Measurements from ENCODE around the gene CD300E.

The CD300E gene

DNA sequence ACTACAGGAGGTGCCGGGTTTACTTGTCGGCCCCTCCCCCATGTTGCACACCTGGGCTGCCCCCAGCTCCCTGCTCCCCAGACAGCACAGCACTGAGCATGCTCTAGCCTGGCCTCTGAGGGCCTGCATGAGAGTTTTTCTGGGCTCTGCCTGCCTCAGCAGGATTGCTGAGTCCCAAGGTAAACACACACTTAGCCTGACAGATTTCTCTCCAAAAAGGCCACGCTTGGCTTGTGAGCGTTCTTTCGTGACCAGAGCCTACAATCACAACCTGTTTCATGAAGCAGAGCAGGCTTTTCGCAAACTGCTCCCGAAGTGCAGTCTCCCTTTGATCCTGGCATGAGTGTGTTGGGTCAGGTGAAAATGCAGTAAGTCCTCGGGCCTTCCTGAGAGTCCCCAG lies 9.8 kb upstream of the CD300E start:
- no peak for TF ChIP-seq TOX (CRISPR knock-in tag; IDR thresholded peaks at IDR 0.05; ENCODE audit: borderline replicate concordance)
- no peak for TF ChIP-seq PPARA (CRISPR knock-in tag; IDR thresholded peaks at IDR 0.05; ENCODE audit: borderline replicate concordance)
- no peak for TF ChIP-seq ZC3H10 (CRISPR knock-in tag; IDR thresholded peaks at IDR 0.05)
- no peak for TF ChIP-seq OSR1 (CRISPR knock-in tag; IDR thresholded peaks at IDR 0.05)
- TF ChIP-seq CSDC2 (CRISPR knock-in tag; IDR thresholded peaks at IDR 0.05): no peak
- no peak for TF ChIP-seq BACH2 (CRISPR knock-in tag; IDR thresholded peaks at IDR 0.05; ENCODE audit: borderline replicate concordance)
- no peak for TF ChIP-seq GLIS3 (CRISPR knock-in tag; IDR thresholded peaks at IDR 0.05)
- no peak for TF ChIP-seq ISL1 (CRISPR knock-in tag; IDR thresholded peaks at IDR 0.05)
- no peak for TF ChIP-seq RARB (CRISPR knock-in tag; IDR thresholded peaks at IDR 0.05)
- no peak for TF ChIP-seq TSHZ2 (CRISPR knock-in tag; IDR thresholded peaks at IDR 0.05)
- ATAC-seq: no peak

GRCh38 chr17:74632617-74633016 lies 9.1 kb upstream of the CD300E start:
- ATAC-seq: no peak
- TF ChIP-seq ZNF70 (CRISPR knock-in tag; IDR thresholded peaks at IDR 0.05) (no peak), TOX (CRISPR knock-in tag; IDR thresholded peaks at IDR 0.05; ENCODE audit: borderline replicate concordance) (no peak), BACH2 (CRISPR knock-in tag; IDR thresholded peaks at IDR 0.05; ENCODE audit: borderline replicate concordance) (no peak), GLIS3 (CRISPR knock-in tag; IDR thresholded peaks at IDR 0.05) (no peak)
- TF ChIP-seq, protein P1, sequence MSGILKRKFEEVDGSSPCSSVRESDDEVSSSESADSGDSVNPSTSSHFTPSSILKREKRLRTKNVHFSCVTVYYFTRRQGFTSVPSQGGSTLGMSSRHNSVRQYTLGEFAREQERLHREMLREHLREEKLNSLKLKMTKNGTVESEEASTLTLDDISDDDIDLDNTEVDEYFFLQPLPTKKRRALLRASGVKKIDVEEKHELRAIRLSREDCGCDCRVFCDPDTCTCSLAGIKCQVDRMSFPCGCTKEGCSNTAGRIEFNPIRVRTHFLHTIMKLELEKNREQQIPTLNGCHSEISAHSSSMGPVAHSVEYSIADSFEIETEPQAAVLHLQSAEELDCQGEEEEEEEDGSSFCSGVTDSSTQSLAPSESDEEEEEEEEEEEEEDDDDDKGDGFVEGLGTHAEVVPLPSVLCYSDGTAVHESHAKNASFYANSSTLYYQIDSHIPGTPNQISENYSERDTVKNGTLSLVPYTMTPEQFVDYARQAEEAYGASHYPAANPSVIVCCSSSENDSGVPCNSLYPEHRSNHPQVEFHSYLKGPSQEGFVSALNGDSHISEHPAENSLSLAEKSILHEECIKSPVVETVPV (CRISPR knock-in tag; IDR thresholded peaks at IDR 0.05): no peak
- TF ChIP-seq, protein P2, sequence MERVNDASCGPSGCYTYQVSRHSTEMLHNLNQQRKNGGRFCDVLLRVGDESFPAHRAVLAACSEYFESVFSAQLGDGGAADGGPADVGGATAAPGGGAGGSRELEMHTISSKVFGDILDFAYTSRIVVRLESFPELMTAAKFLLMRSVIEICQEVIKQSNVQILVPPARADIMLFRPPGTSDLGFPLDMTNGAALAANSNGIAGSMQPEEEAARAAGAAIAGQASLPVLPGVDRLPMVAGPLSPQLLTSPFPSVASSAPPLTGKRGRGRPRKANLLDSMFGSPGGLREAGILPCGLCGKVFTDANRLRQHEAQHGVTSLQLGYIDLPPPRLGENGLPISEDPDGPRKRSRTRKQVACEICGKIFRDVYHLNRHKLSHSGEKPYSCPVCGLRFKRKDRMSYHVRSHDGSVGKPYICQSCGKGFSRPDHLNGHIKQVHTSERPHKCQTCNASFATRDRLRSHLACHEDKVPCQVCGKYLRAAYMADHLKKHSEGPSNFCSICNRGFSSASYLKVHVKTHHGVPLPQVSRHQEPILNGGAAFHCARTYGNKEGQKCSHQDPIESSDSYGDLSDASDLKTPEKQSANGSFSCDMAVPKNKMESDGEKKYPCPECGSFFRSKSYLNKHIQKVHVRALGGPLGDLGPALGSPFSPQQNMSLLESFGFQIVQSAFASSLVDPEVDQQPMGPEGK (CRISPR knock-in tag; IDR thresholded peaks at IDR 0.05; ENCODE audit: borderline replicate concordance): no peak

DNA sequence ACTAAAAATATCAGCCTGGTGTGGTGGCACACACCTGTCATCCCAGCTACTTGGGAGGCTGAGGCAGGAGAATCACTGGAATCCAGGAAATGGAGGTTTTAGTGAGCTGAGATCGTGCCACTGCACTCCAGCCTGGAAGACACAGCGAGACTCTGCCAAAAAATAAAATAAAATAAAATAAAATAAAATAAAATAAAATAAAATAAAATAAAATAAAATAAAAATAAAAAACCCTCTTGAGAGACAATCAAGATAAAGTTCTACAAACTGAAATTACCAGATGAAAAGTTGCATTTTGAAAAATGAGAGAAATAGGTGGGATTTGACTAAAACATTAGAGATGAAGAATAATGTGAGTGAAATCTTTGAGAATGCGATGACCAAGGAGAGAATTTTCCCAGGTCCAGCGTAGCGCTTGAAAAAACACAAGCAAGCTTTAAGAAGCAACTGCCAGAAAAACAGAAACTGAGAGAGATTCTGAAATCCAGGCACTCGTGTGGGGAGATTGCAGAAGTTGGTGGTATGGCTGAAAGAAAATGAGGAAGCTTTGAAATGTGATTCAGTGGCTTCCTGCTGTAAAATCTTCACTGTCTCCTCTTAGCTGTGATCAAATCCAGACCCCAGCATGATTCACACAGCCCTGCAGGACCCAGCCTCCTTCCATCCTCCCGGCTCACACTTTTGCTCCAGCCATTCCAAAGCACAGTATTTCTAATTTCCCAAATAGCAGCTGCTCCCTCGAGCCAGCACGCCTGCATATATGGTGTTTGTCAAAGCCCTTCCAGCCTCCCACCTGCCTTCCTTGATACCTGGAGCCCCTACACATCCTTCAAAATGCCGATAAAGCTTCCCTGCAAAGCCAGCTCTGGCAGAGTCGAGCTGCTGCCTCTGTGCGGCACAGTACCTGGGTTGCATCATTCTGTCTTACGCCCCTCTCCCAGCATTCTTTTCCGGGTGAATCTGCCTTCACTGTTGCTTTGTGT lies 8.2 kb upstream of the CD300E start:
- ATAC-seq: peak; percentile 26; the same call in 1 of the 3 replicates
- TF ChIP-seq OSR1 (CRISPR knock-in tag; IDR thresholded peaks at IDR 0.05): no peak
- no peak for TF ChIP-seq ESRRG (CRISPR knock-in tag; IDR thresholded peaks at IDR 0.05)
- no peak for TF ChIP-seq BACH2 (CRISPR knock-in tag; IDR thresholded peaks at IDR 0.05; ENCODE audit: borderline replicate concordance)
- no peak for TF ChIP-seq ZFP30 (CRISPR knock-in tag; IDR thresholded peaks at IDR 0.05)
- peak; percentile 93 for TF ChIP-seq ZFP3 (CRISPR knock-in tag; IDR thresholded peaks at IDR 0.05)
- TF ChIP-seq PPARA (CRISPR knock-in tag; IDR thresholded peaks at IDR 0.05; ENCODE audit: borderline replicate concordance): no peak
- TF ChIP-seq CSDC2 (CRISPR knock-in tag; IDR thresholded peaks at IDR 0.05): no peak
- TF ChIP-seq, protein P3, sequence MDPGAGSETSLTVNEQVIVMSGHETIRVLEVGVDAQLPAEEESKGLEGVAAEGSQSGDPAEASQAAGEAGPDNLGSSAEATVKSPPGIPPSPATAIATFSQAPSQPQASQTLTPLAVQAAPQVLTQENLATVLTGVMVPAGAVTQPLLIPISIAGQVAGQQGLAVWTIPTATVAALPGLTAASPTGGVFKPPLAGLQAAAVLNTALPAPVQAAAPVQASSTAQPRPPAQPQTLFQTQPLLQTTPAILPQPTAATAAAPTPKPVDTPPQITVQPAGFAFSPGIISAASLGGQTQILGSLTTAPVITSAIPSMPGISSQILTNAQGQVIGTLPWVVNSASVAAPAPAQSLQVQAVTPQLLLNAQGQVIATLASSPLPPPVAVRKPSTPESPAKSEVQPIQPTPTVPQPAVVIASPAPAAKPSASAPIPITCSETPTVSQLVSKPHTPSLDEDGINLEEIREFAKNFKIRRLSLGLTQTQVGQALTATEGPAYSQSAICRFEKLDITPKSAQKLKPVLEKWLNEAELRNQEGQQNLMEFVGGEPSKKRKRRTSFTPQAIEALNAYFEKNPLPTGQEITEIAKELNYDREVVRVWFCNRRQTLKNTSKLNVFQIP (CRISPR knock-in tag; IDR thresholded peaks at IDR 0.05; ENCODE audit: borderline replicate concordance, low read depth): no peak
- TF ChIP-seq ZNF565 (CRISPR knock-in tag; conservative IDR thresholded peaks at IDR 0.05; ENCODE audit: low read depth): no peak
- no peak for TF ChIP-seq SNAI2 (CRISPR knock-in tag; IDR thresholded peaks at IDR 0.05)
- peak; percentile 66; the same call in 1 of the 2 replicates for TF ChIP-seq TCF4 (CRISPR knock-in tag; IDR thresholded peaks at IDR 0.05; ENCODE audit: borderline replicate concordance)
- no peak for TF ChIP-seq ZC3H10 (CRISPR knock-in tag; IDR thresholded peaks at IDR 0.05)
- TF ChIP-seq, protein P1 (CRISPR knock-in tag; IDR thresholded peaks at IDR 0.05): no peak
- no peak for TF ChIP-seq TSHZ2 (CRISPR knock-in tag; IDR thresholded peaks at IDR 0.05)
- TF ChIP-seq ZNF70 (CRISPR knock-in tag; IDR thresholded peaks at IDR 0.05): no peak
- TF ChIP-seq, protein P2 (CRISPR knock-in tag; IDR thresholded peaks at IDR 0.05; ENCODE audit: borderline replicate concordance): 0 out of 2 replicates have a peak, but pooled peaks have one; percentile 14
- peak; percentile 43 for TF ChIP-seq ISL1 (CRISPR knock-in tag; IDR thresholded peaks at IDR 0.05)
- no peak for TF ChIP-seq RARB (CRISPR knock-in tag; IDR thresholded peaks at IDR 0.05)
- TF ChIP-seq GLIS3 (CRISPR knock-in tag; IDR thresholded peaks at IDR 0.05): no peak

Measured in SK-N-SH treated with all-trans-retinoic acid at 6 μM for 48 hours (cell line).